Stimulated activated CD8-positive, alpha-beta memory T cell treated with anti-CD3 and anti-CD28 coated beads, Interleukin-4, amount 100 ng/mL, for 1 hour (primary cell): ENCODE results near the gene TEC.
"Not testable (repeated sequence)": the region's sequence is repeated elsewhere in the genome, so short reads cannot be mapped to it uniquely, and the experiment has no call there.

Source experiments
- DNase-seq, 2 donors: peaks; one replicate each; pipeline ENCODE4 v3.0.0-alpha.2; 2020; ENCODE audit warnings: low read depth in 2 of 2, low spot score in 1 of 2

TEC gene

DNA sequence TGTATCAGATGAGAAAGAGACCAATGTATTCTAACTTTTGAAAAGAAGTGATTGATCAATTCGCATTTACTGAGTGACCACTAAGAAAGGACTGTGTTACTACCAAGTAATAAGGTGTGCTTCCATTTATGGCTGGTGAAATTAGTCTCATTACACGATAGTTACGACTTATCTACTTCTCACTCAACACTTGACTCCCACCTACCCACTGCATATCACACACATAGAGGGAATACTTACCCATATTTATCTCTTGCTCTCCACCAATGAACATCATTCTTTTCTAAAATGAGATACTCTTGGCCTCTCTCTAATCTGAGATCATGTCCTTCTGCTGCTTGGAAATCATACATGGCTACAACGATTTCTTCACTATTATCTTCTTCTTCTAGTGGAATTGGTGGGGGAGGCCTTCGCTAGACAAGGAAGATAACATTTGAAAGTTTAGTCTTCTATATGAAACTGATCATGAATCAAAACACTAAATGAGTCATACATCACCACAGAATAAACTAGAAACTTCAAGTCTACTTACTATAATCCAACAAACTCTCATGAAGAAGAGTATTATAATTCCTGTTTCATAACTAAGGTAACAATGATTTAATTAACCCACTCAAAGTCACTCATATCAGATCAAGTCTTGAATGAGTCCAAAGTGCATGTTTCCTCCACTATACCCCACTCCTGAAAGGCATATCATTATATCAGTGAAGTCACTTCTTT is 101.9 kb downstream of the TEC start:
- DNase-seq: no peak

DNA sequence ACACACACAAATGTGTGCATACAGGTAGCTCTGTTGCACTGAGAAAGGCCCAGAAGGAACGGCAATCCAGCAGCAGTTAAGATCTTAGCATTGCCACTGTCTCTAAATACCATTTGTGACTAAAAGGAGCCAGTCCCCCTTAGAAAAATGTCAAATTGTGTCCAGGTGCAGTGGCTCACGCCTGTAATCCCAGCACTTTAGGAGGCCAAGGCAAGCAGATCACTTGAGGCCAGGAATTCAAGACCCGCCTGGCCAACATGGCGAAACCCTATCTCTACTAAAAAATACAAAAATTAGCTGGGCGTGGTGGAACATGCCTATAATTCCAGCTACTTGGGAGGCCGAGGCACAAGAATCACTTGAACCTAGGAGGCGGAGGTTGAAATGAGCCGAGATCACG is 105.1 kb downstream of the TEC start:
- DNase-seq: not testable (repeated sequence)

DNA sequence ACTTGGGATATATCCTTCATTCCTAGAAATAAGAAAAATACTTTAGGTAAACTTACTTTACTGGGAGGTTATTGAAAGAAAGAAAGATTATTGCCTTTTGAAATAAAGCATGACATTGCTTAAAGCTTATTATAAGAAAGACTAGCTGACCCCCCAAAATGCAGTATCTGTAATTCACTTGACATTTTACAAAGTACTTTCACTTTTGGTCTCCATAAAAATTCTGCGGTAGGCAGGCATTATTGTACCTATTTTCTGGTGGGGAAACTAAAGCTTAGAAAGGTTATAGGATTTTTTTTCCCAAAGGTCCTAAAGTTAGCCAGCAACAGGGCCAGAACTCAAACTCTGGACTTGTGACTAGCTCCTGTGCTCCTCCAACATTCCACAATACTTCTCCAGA is 105.9 kb downstream of the TEC start:
- DNase-seq: no peak

DNA sequence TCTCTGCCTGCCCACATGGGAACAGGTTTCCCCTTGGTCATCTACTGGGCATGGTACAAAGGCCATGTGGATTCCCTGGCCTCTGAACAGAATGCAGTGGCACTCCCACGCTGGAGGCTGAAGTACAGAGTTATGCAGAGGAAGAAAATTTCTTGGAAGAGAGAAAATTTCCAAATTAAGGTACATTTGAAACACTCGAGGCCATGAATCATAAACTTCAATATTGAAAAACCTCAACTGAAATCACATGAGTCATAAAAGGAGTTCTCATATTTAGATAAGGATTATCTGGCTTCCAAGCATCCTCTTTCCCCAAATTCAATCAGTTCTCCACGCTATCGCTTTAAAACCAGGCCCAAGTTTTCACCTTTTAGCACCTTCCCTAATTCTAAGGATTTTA is 107.5 kb downstream of the TEC start:
- no peak for DNase-seq

DNA sequence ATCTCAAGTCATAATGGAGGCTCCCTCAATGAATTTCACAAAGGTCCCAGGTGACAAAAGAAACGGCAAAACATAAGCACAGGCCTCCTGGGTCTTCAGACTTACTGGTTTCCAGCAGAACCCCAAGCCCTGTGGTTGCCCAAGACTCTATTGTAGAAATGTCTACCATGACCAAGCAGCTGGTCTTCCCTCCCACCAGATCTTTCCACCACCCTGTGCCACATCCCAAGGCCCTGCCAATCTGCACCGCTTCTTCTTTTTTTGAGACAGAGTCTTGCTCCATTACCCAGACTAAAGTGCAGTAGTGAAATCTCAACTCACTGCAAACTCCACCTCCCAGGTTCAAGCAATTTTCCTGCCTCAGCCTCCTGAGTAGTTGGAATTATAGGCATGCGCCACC is 112.4 kb downstream of the TEC start:
- no peak for DNase-seq

DNA sequence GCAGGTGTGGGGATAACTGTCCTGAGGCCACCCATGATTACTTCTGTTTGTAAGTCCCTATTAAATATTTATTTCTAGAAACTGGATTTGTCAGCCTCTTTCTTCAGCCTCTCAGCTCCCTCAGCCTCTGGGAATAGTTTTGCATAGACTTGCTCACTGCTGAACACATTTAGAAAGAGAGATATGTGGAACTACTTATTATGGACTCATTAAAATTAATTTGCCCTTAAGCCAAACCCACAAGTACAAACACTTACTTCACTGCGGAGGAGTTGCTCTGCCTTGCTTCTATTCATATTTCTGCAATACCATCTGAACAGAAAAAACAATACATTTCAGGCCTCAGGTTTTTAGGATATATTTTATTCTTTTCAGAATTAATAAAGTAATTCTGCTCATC is 113.2 kb downstream of the TEC start:
- no peak for DNase-seq

DNA sequence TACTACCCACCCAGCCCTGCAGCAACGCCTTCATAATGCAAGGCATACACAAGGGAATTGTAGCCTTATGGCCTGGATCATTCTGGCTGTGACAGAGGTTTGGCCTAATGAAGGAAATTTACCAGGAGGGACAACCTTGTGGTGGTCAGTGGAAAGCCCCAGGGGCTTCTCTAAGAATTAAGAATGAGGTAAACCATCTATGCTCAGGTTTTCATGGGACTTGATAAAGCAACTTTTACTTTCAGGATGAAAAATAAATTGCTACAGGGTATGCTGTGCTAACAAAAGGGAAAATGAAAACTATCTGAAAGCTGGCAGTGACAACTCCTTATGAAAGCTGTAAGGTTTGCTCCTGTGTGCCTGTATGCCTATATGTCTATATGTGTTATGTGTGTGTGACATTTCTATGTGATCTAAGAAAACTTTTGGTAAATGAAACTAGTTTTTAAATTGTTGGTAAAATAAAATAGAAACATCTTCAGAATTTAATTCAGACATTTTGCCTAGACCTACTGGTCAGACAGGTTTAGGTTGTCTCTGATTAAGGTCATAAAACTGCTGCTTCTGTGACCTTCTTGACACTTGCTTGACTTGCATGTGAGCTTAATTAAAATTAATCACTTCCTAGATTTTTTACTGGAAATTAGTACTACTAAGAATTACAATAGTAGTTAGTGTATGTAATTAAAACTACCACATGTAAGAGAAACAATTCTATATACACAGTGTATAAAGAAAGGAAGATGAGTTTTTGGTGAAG is 115.7 kb downstream of the TEC start:
- no peak for DNase-seq

DNA sequence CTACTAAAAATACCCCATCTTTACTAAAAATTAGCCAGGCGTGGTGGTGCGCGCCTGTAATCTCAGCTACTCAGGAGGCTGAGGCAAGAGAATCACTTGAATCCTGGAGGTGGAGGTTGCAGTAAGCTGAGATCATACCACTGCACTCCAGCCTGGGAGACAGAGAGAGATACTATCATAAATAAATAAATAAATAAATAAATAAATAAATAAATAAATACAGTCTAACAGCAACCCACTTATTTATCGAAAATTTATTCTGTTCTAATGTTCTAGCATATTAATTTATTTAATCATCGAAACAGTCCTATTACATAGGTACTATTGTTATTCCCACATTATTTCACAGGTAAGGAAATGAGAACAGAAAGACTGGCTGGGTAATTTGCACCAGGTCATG is 117.4 kb downstream of the TEC start:
- DNase-seq: no peak

DNA sequence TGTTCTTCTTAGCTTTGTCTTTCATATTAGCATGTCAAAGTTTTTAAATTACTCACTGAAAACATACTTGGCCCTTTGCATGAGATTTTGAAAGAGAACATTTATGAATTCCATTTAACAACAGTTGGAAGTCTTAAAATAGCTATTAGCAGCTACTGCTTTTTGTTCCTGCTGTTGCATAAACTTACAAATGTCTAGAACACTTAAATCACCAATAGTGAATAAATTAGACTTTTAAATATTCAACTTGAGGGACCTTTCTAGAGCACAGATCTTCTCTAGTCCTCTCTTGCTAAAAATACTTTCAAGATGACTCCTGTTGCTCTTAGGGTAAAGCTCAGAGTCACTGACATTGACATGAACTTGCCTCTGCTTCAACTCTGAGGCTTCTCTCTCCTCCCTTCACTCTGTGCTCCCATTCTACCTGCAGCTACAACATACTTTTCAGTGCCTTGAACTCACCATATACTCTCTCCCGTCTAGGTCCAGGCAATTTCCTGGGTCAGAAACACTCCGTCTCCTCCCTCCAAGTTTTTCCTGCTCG is 119.7 kb downstream of the TEC start:
- DNase-seq: no peak

DNA sequence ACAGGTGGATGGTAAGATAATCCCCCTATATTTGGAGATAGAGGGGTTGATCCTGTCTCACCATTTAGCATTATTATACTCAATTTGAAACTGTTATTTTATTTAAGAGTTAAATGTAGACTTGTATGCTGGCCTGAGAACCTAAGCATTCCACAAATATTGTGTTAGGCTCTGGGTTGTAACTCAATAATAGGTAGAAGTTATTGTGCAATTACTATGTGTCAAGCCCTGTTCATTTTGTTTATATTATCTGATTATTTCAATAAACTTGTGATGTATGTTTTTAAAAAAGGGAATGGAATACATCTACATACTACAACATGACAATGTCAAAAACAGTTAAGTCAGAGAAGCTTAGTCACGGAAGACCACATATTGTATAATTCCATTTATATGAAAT is 122.0 kb downstream of the TEC start:
- no peak for DNase-seq

DNA sequence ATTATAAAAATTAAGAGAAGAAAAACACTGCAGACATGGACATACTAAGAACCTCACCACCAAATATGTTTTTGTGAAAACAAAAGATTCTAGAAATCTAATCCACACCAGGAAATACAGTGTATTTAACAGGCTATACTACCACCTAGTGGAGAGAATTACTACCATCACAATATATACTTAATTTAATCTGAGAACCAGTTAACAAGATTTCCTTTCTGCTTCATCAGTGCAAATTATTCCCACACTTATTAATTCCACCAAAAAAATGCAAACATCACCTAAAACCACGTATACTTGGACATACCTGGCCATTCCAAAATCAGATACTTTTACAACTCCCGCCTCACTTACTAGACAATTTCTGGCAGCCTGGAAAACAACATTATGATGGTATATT is 128.6 kb downstream of the TEC start:
- no peak for DNase-seq

DNA sequence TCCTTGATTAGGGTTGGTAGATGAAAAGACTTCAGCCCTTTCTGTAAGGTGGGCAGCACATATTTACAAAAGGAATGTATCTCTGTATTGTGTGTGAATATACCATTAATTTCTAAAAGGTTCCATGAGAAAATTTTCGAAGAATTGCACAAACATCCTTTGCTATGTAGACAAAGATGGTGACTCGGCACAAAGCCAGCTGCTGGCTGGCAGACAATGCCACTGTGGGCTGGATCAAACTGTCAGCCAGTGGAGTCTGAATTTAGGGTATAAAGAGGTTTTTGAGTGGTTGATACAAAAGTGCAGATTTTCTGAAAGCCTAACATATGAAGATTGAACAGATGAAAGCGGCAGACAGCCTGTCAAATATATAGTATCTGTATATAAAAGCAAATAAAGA is 129.9 kb downstream of the TEC start:
- no peak for DNase-seq

DNA sequence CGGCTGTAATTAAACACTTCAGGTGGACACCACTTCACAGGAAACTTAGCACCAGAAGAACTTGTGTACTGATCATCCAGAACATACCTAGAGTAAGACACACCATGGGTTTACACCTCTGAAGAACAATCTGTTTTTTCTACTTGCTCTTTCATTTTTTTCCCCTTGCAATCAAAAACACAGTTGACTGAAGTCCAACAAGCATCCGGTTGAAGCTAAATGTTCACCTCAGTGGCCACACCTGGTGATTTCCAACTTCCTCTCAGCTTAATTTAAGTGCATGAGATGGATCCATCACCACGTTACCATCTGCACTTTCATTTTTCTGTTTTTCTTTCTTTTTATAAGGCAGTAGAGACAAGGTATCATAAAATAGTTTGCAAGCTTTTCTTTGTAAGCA is 130.7 kb downstream of the TEC start:
- no peak for DNase-seq

DNA sequence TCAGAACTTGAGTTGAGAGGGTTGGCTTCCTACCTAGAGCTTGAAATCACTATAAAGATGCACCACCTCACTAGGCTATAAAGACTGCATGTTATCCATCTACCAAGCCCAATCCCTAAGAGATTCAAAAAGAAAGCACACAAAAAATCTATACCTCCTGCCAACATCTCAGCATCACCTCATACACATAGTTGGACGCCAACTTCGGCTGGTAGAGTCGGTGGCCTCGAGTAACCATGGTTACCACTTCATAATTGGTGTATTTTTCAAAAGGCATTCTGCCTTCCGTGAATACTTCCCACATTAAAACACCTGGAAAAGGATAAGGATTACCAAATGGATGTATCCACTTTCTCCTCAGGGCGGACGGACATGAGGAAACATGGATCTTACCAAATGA is 131.1 kb downstream of the TEC start:
- no peak for DNase-seq

DNA sequence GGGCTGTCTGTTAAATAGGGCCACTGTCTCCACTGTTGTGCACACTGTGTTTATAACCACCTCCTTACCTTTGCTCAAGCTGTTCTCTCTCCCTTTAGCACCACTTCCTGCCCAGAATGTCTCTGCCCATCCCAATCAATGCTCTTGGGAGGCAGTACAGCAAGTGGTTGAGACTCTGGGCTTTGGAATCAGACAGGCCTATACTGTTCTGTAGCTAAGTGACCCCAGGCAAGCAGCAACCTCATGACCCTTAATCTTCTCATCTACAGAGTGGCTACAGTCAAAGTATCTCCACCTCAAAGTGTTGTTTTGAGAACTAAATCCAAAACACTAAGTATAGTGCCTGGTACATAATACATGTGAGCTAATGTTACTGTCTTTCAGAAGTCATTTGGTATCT is 131.8 kb downstream of the TEC start:
- no peak for DNase-seq

DNA sequence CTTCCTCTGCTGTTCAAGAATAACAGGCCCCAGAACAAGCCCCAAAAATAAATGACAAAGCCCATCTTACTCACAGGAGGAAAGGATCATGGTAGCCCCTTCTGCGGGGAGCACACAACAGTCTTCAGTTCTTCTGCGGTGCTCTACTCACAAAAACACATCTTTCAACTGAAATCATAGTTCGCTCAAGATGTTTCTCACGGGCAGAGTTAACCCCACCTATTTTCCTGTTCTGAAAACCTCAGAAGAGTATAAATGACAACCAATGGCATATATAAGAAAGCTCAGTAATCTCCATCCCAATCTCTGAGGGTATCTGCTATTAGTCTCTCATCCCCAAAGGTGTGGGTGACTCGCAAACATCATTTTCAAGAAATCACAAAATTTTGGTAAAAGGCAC is 135.6 kb downstream of the TEC start, which contains the start of gene TXK:
TSS of gene TXK (minus strand) at position 170 of the 400 bp plus-strand sequence. CDS start at position 90, 80 bp downstream.
- DNase-seq: no peak

DNA sequence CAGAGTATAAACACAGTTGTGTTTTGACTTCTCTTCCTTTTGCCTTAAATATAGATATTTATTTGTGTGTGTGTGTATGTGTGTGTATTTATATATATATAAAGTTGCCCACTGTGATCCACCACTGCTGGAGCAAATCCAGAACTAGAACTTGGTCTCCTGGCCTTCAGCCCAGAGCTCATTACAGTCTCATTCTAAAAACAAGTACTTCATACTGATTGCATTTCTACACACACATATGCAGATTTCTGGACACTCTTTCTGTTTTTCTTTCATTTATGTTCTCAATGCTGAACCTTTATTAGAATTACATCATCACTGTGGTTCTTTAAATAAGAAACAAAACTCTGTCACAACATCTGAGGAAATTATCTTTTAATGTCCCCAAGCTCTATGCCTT is 136.0 kb downstream of the TEC start:
- no peak for DNase-seq

DNA sequence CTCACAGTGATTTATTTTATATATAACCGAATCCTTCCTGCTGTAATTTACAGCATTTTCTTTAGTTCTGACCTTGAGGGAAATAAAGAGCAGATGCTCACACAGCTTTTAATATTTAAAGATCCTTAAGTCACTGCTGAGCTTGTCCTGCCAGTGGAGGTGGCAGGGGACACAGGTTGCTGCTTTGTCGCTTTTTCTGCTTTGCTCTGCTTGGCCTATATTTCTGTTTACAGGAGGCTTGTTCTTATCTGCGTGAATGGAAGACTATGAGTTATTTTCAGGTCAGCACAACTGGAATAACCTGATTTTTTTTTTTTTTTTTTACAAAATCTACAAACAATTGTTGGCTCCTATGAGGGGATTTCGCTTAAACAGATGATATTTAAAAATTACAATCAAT is 137.9 kb downstream of the TEC start:
- no peak for DNase-seq

DNA sequence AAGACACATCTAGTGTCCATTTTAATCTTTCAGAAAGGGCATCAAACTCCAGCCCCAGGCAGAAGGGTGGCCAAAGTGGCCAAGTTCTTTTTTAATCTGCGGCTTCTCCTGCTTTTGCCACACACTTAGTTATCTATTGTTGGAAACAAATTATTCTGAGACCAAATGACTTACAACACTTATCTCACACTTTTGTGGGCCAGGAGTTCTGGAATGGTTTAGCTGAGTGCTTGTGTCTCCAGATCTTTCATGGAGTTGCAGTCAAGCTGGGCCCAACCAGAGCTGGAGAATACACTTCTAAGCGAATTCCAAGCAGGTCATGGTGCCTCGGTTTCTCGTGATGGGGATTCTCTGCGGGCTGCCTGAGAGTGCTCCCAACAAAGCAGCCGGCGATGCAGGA is 139.5 kb downstream of the TEC start:
- DNase-seq: no peak

DNA sequence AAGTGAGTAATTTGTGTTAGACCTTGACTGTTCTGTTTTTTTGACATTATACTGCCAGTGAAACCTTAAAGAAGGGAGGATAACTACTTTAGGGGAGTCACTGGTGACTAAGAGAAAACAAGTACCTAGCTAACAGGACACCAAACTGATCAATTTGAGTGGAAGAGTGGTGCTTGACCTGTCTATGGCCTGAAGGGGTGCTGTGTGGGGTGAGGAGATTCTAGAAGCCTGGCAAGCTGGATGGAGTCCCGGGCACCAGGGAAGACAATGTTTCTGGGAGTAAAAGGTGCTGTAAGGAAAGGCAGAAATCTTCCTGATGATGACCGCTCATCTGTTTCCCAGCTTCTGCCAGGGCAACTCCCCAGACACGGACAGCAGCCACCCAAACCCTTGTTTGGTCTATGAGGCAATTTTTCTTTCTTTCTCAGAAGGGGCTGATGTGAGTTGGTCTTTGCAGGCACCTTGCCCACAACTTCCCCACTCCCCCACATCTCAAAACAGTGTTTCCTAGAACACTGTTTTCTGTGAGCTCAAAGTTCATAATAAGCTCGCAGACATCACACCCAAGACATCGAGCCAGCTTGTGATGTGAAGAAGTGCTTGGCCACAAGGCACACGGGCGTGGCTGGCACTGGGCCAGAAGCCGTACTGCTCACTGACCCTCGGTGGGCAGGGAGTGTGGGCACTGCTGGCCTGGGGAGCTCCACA is 140.2 kb downstream of the TEC start:
- no peak for DNase-seq

DNA sequence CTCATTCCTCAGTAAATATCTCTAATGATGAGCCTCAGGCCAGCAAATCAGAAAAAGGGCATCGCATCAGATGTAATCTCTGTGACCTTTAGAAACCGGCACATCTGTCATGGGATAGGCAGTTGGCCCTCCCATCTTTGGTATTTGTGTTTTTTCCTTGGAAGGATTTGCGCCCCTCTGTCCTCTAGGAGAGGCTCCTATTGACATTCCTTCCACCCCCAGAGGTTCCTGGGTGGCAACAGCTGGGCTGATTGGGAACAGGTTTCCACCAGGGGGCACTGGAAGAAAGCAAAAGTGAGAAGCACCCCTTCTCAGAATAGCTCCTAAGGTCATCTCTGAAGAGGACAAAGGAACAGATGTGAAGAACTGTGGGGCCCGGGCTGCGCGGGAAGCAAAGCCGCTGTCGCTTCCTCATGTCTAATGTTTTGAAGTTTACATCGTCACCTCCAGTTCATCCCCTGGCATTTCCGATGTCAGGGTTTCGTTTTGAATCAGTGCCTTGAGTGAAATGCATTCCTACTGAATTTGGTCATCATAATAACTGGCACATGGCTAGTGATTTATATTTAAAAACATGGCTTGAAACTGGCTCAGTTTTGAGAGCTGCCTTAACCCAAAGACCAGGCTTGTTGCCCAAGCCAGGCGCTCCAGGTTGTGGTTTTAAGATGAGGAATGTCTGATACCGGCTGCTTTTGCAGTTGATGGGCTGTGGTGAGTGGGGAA is 141.8 kb downstream of the TEC start:
- DNase-seq: peak in 1 of 2 donors; percentile 44
